GM12891 (cell line): ENCODE data around the gene U2AF1L4.

Source experiments
- PAX5 ChIP-seq: IDR thresholded peaks from 2 replicates; pipeline ENCODE4 v1.6.1; 2011; ENCODE audit warnings: low read length, moderate library complexity, mild to moderate bottlenecking; ENCODE audit not compliant: insufficient read depth, severe bottlenecking
- POLR2A ChIP-seq: IDR thresholded peaks from 2 replicates; pipeline ENCODE4 v1.6.1; 2011; ENCODE audit warnings: low read depth, low read length, control low read depth
- POLR2AphosphoS5 ChIP-seq: IDR thresholded peaks from 2 replicates; pipeline ENCODE4 v1.6.1; 2011; ENCODE audit warnings: low read depth, low read length, control low read depth
- POU2F2 ChIP-seq: IDR thresholded peaks from 2 replicates; pipeline ENCODE4 v1.6.1; 2011; ENCODE audit warnings: low read depth, mild to moderate bottlenecking, control low read depth, low read length, moderate library complexity
- SPI1 ChIP-seq: IDR thresholded peaks from 2 replicates; pipeline ENCODE4 v1.6.1; 2011; ENCODE audit warnings: low read depth, low read length, control low read depth
- TAF1 ChIP-seq: IDR thresholded peaks from 2 replicates; pipeline ENCODE4 v1.6.1; 2011; ENCODE audit warnings: low read depth, low read length, control low read depth

DNA sequence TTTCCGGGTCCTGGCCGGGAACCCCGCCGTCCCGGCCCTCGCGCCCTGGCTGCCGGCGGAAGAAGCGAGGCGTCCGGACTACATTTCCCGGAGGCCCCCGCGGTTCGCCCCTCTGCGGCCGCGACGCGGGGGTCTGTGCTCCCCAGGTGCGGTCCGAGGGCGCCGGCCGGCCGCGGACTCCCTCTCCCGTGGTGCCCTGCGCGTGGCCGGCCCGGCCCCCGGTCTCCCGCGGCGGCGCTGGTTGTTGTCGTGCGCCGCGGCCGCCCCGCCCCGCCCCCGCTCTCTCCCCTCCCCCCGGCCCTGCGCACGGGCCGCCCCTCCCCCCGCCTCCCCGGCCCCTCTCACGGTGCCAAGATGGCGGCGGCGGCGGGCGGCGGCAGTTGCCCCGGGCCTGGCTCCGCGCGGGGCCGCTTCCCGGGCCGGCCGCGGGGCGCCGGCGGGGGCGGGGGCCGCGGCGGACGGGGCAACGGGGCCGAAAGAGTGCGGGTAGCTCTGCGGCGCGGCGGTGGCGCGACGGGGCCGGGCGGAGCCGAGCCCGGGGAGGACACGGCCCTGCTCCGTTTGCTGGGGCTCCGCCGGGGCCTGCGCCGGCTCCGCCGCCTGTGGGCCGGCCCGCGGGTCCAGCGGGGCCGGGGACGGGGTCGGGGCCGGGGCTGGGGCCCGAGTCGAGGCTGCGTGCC lies 27.4 kb downstream of the U2AF1L4 start, which contains the start of gene KMT2B:
- TF ChIP-seq TAF1 (no peak), POLR2A (no peak), POLR2AphosphoS5 (no peak), SPI1 (no peak), PAX5 (no peak), POU2F2 (no peak)
